Endothelial cell of umbilical vein (primary cell): ENCODE results near the gene HVCN1. TPM values are rescaled to one million over a fixed set of nuclear protein-coding genes. Genes with fewer than 3 reads are reported as not detected.
"Not testable (repeated sequence)": the region's sequence is repeated elsewhere in the genome, so short reads cannot be mapped to it uniquely, and the experiment has no call there.

Experiments
- BruUV-seq: library from RNA; stranded (reverse); fragments of 400-500 nt; replicated peaks from 2 replicates; lab custom pipeline; 2021; lab: Mats Ljungman, UMichigan
- CTCF ChIA-PET: fragments of 300-600, 350-600 bp; sonication (Branson Sonifier 250); formaldehyde crosslinking; loops from one replicate; lab custom pipeline; 2021; ENCODE audit warnings: antibody characterized with exemption, inconsistent platforms; lab: Charles Lee
- POLR2A ChIA-PET: fragments of 300-600, 350-600 bp; sonication (Branson Sonifier 250); formaldehyde crosslinking; loops from one replicate; lab custom pipeline; 2021; ENCODE audit warnings: antibody characterized with exemption, inconsistent platforms; lab: Charles Lee
- DNase-seq: peaks from one replicate; pipeline ENCODE4 v3.0.0-alpha.2; 2011; ENCODE audit warnings: low read depth, low spot score
- FAIRE-seq: peaks from 2 replicates; lab custom pipeline; 2011; peaks lifted over from hg19 to GRCh38; lab: Jason Lieb, UNC
- H2AFZ ChIP-seq: 2 replicates; pipeline ENCODE4 v1.6.0; 2012; ENCODE audit warnings: low read depth, low read length, control low read depth, inconsistent platforms
- H3K27ac ChIP-seq: 2 replicates; pipeline ENCODE4 v1.5.1; 2011; ENCODE audit warnings: low read depth, mild to moderate bottlenecking, control low read depth, low read length, moderate library complexity; ENCODE audit not compliant: insufficient read depth
- H3K27me3 ChIP-seq, 2 experiments: 2 replicates each; pipeline versions ENCODE4 v1.6.0 to v1.6.1; 2011; ENCODE audit warnings: low read length in 2 of 2, mixed read lengths in 1 of 2; ENCODE audit not compliant: control insufficient read depth in 2 of 2, insufficient read depth in 2 of 2
- H3K36me3 ChIP-seq, 2 experiments: 2 replicates in 1 of 2; 3 replicates in 1 of 2; pipeline ENCODE4 v1.5.1; 2011; ENCODE audit warnings: low read length in 2 of 2, mild to moderate bottlenecking in 1 of 2, moderate library complexity in 1 of 2; ENCODE audit not compliant: control insufficient read depth in 2 of 2, insufficient read depth in 2 of 2; ENCODE audit errors: extremely low read depth in 1 of 2
- H3K4me1 ChIP-seq: 3 replicates; pipeline ENCODE4 v1.5.1; 2011; ENCODE audit warnings: mild to moderate bottlenecking, low read length; ENCODE audit not compliant: control insufficient read depth, insufficient read depth; ENCODE audit errors: extremely low read depth
- H3K4me2 ChIP-seq: 2 replicates; pipeline ENCODE4 v1.6.1; 2011; ENCODE audit warnings: low read length, control low read depth, mixed read lengths; ENCODE audit not compliant: insufficient read depth
- H3K4me3 ChIP-seq, 3 experiments: fragments of 200-600 bp in 1 of 3; sonication (generic), shearing (Covaris generic) in 1 of 3; replicated peaks in 1 of 3; 2 replicates each; pipeline ENCODE4 v1.5.1; 2011 to 2016; ENCODE audit warnings: control low read depth in 3 of 3, low read length in 3 of 3, mild to moderate bottlenecking in 2 of 3, inconsistent platforms in 1 of 3, low read depth in 1 of 3, moderate library complexity in 1 of 3; ENCODE audit not compliant: insufficient read depth in 1 of 3
- H3K79me2 ChIP-seq: 2 replicates; pipeline ENCODE4 v1.6.0; 2012; ENCODE audit warnings: low read length, inconsistent platforms; ENCODE audit not compliant: control insufficient read depth, insufficient read depth
- H3K9ac ChIP-seq: replicated peaks from 2 replicates; pipeline ENCODE3; 2011; ENCODE audit warnings: low read length, control low read depth; ENCODE audit not compliant: insufficient read depth; ENCODE audit errors: extremely low read depth
- H3K9me1 ChIP-seq: replicated peaks from 3 replicates; pipeline ENCODE4 v1.6.0; 2011; ENCODE audit warnings: mild to moderate bottlenecking, low read length; ENCODE audit not compliant: control insufficient read depth, insufficient read depth; ENCODE audit errors: extremely low read depth
- H3K9me3 ChIP-seq: replicated peaks from 2 replicates; pipeline ENCODE4 v1.5.1; 2012; ENCODE audit warnings: low read length, inconsistent platforms; ENCODE audit not compliant: control insufficient read depth, insufficient read depth
- H4K20me1 ChIP-seq: replicated peaks from 2 replicates; pipeline ENCODE3; 2011; ENCODE audit warnings: mild to moderate bottlenecking, low read length; ENCODE audit not compliant: control insufficient read depth, insufficient read depth; ENCODE audit errors: extremely low read depth
- GATA2 ChIP-seq: IDR thresholded peaks from 2 replicates; pipeline ENCODE4 v1.7.0; 2011; ENCODE audit warnings: low read depth, mild to moderate bottlenecking, moderate library complexity, mixed read lengths, low read length; ENCODE audit not compliant: insufficient read length, insufficient read depth
- dilution Hi-C: fragments of 300-500 bp; cut with MboI; formaldehyde crosslinking; loops from one replicate; pipeline ENCODE4 v1.15.0; 2019; ENCODE audit warnings: low sequenced_read_pairs; ENCODE audit not compliant: extremely low pct_ligation_motif_present
- intact Hi-C: fragments of 100-400 bp; cut with micrococcal nuclease; formaldehyde crosslinking; loops from one replicate; pipeline ENCODE4 v1.10.0; 2022
- polyA plus RNA-seq, 4 experiments: library from polyadenylated mRNA; depleted of rRNA in 3 of 4; stranded (reverse) in 3 of 4; unstranded in 1 of 4; fragments of >200 nt; gene quantifications; 2 replicates each; pipeline versions ENCODE4 v1.2.1 to v1.2.3, GENCODE V29; 2011 to 2012; ENCODE audit warnings: missing spikeins in 1 of 4
- total RNA-seq: library from RNA; stranded (reverse); gene quantifications from 2 replicates; pipeline ENCODE4 v1.2.3, GENCODE V29; 2021

Gene HVCN1
- total and polyA plus RNA-seq, 2 donors (not counting 3 experiments of a cell fraction or from before 2014, with no cell fraction given): 3.7 to 8.4 TPM

DNA sequence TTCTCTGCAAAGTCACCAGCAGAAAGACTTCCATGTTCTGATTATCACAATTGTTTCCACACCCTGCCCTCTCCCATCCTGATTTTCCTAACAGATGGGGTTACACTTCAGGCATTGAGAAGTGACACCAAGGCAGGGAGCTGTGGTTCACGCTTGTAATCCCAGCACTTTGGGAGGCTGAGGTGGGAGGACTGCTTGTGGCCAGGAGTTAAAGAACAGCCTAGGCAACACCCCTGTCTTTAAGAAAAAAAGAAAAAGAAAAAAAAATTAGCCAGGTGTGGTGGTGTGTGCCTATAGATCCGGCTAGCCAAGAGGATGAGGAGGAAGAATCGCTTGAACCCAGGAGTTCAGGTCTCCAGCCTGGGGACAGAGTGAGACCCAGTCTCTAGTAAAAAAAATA, 48.6 kb upstream of the HVCN1 start:
- Histone ChIP-seq H3K9me1 (no peaks in the 10 kb centered on the region), H4K20me1 (peaks cover 15% of the 10 kb centered on the region), H3K4me2 (no peak overlapping the region), H3K27me3 (no peaks in the 10 kb centered on the region), H3K4me1 (peaks cover 35% of the 10 kb centered on the region), H2AFZ (no peak overlapping the region), H3K4me3 (no peak overlapping the region), H3K9me3 (no peaks in the 10 kb centered on the region), H3K9ac (no peak overlapping the region), H3K36me3 (peaks cover 4% of the 10 kb centered on the region in 2 experiments), H3K79me2 (peaks cover 100% of the 10 kb centered on the region), H3K27ac (no peak overlapping the region)
- ChIA-PET CTCF (no interaction called here), POLR2A (no interaction called here)
- intact Hi-C loops (no loop called here), dilution Hi-C loops (no loop called here)
- no peak for TF ChIP-seq GATA2
- no peak for DNase-seq
- no TSS peak for BruUV-seq
- no peak for FAIRE-seq

DNA sequence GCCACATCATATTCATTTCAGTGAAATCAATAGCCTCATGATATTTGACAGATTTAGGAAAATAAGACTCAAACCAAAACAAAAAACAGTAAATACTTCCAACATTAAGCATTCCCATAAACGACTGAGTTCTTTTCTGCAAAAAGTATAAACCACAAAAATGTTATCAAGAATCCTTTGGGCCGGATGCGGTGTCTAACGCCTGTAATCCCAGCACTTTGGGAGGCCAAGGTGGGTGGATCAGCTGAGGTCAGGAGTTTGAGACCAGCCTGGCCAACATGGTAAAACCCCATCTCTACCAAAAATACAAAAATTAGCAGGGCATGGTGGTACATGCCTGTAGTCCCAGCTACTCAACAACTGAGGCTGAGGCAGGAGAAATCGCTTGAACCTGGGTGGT, 48.1 kb upstream of the HVCN1 start:
- H3K27ac ChIP-seq, BruUV-seq, dilution Hi-C loops, H3K4me3 ChIP-seq, H3K9ac ChIP-seq, H3K4me2 ChIP-seq, FAIRE-seq, H3K9me1 ChIP-seq, DNase-seq, H3K9me3 ChIP-seq, H3K36me3 ChIP-seq, intact Hi-C loops, H2AFZ ChIP-seq, H3K27me3 ChIP-seq: not testable (repeated sequence)
- ChIA-PET POLR2A (interaction anchor here (0.7 kb wide), 1 partner anchor 26 kb away, joined by 3 read pairs; no protein-coding TSS in a partner anchor), CTCF (interaction anchor here (0.7 to 1.4 kb wide), 3 partner anchors 92 to 257 kb away, joined by 3 to 5 read pairs (median 3); no protein-coding TSS in a partner anchor)
- Histone ChIP-seq H3K79me2 (peaks cover 100% of the 10 kb centered on the region), H4K20me1 (peaks cover 17% of the 10 kb centered on the region), H3K4me1 (peaks cover 35% of the 10 kb centered on the region)
